ENCODE measurements around the gene UBP1.
"Not testable (repeated sequence)": the region's sequence is repeated elsewhere in the genome, so short reads cannot be mapped to it uniquely, and the experiment has no call there.

DNA sequence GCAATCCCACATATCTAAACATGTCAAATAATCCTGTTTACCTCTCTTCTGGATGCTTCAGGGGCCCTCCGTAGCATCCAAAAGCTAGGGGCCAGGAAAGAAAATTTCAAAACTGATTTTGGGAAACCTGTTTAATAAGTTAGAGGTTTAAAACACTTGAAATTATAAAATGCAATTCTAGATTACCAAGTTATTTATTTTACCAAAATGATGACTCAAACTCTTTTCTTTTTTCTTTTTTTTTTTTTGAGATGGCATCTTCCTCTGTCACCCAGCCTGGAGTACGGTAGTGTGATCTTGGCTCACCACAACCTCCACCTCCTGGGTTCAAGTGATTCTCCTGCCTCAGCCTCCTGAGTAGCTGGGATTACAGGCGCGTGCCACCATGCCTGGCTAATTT lies 19.4 kb upstream of the UBP1 start:
- TF ChIP-seq, protein P1, sequence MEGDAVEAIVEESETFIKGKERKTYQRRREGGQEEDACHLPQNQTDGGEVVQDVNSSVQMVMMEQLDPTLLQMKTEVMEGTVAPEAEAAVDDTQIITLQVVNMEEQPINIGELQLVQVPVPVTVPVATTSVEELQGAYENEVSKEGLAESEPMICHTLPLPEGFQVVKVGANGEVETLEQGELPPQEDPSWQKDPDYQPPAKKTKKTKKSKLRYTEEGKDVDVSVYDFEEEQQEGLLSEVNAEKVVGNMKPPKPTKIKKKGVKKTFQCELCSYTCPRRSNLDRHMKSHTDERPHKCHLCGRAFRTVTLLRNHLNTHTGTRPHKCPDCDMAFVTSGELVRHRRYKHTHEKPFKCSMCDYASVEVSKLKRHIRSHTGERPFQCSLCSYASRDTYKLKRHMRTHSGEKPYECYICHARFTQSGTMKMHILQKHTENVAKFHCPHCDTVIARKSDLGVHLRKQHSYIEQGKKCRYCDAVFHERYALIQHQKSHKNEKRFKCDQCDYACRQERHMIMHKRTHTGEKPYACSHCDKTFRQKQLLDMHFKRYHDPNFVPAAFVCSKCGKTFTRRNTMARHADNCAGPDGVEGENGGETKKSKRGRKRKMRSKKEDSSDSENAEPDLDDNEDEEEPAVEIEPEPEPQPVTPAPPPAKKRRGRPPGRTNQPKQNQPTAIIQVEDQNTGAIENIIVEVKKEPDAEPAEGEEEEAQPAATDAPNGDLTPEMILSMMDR (IDR thresholded peaks at IDR 0.05) = not testable (repeated sequence)
- TF ChIP-seq POLR2A (IDR thresholded peaks at IDR 0.05) = not testable (repeated sequence)
